ENCODE measurements around the gene ANGPTL2.

GRCh38 chr9:127129718-127130085, 7.3 kb upstream of the ANGPTL2 start:
- TF ChIP-seq CTCF (IDR thresholded peaks at IDR 0.05; ENCODE audit: low read length) (no peak), EZH2 (IDR thresholded peaks at IDR 0.05; ENCODE audit: borderline replicate concordance, low read length) (no peak)
